DOHH2 (cell line): ENCODE measurements around the gene PARG.

ENCODE experiments used
- H3F3A ChIP-seq: fragments of 200-600 bp; sonication (generic), shearing (Covaris generic); 2 replicates; pipeline ENCODE4 v1.6.0; 2016; ENCODE audit warnings: antibody characterized with exemption, mild to moderate bottlenecking; ENCODE audit not compliant: control insufficient read depth, insufficient read depth
- H3K27ac ChIP-seq: fragments of 200-600 bp; sonication (generic); 2 replicates; pipeline ENCODE4 v1.5.1; 2014; ENCODE audit warnings: low read depth, mild to moderate bottlenecking, low read length, moderate library complexity
- H3K27me3 ChIP-seq: fragments of 200-600 bp; sonication (generic); 2 replicates; pipeline ENCODE4 v1.6.1; 2014; ENCODE audit warnings: mild to moderate bottlenecking, low read length, mixed read lengths; ENCODE audit not compliant: control insufficient read depth
- H3K36me3 ChIP-seq: fragments of 200-600 bp; sonication (generic); 2 replicates; pipeline ENCODE4 v1.6.1; 2014; ENCODE audit warnings: mild to moderate bottlenecking, low read length, moderate library complexity, mixed read lengths; ENCODE audit not compliant: control insufficient read depth
- H3K4me1 ChIP-seq: fragments of 200-600 bp; sonication (generic); 2 replicates; pipeline ENCODE4 v1.6.1; 2014; ENCODE audit warnings: mild to moderate bottlenecking, low read length, mixed read lengths; ENCODE audit not compliant: control insufficient read depth
- H3K4me2 ChIP-seq: fragments of 200-600 bp; sonication (generic); 2 replicates; pipeline ENCODE4 v1.6.0; 2014; ENCODE audit warnings: mild to moderate bottlenecking, low read length, moderate library complexity
- H3K4me3 ChIP-seq: fragments of 200-600 bp; sonication (generic); 2 replicates; pipeline ENCODE4 v1.5.1; 2014; ENCODE audit warnings: mild to moderate bottlenecking, low read length, mixed read lengths
- H3K79me2 ChIP-seq: fragments of 200-600 bp; sonication (generic); 2 replicates; pipeline ENCODE4 v1.6.1; 2014; ENCODE audit warnings: mild to moderate bottlenecking, low read length, mixed read lengths; ENCODE audit not compliant: control insufficient read depth
- H3K9me2 ChIP-seq: fragments of 200-600 bp; sonication (generic); replicated peaks from 2 replicates; pipeline ENCODE4 v1.6.1; 2014; ENCODE audit warnings: mild to moderate bottlenecking, low read length, mixed read lengths; ENCODE audit not compliant: control insufficient read depth
- H3K9me3 ChIP-seq: fragments of 200-600 bp; sonication (generic); 2 replicates; pipeline ENCODE4 v1.6.1; 2014; ENCODE audit warnings: antibody characterized with exemption, low read length, mixed read lengths; ENCODE audit not compliant: control insufficient read depth, insufficient read depth
- H4K20me1 ChIP-seq: fragments of 200-600 bp; sonication (generic); 2 replicates; pipeline ENCODE4 v1.6.0; 2014; ENCODE audit warnings: low read depth, mild to moderate bottlenecking, antibody characterized with exemption, low read length, moderate library complexity; ENCODE audit not compliant: control insufficient read depth, insufficient read depth
- CTCF ChIP-seq: fragments of 200-600 bp; sonication (generic); IDR thresholded peaks from one replicate; pipeline ENCODE4 v1.5.1; 2014; ENCODE audit warnings: antibody characterized with exemption, mild to moderate bottlenecking, low read depth, low read length; ENCODE audit not compliant: poor library complexity, severe bottlenecking
- EZH2phosphoT487 ChIP-seq: fragments of 200-600 bp; sonication (generic); IDR thresholded peaks from 2 replicates; pipeline ENCODE4 v1.6.1; 2017; ENCODE audit warnings: borderline replicate concordance, mild to moderate bottlenecking, antibody characterized with exemption, low read length, moderate library complexity, mixed read lengths

The PARG gene

GRCh38 chr10:49841615-49842332 lies 100.1 kb downstream of the PARG start:
- TF ChIP-seq EZH2phosphoT487 = no peak
- TF ChIP-seq CTCF = no peak
- no peaks in the 10 kb centered on the region for H3K4me1 ChIP-seq
- H3K4me3 ChIP-seq = no peak overlapping the region
- no peak overlapping the region for H3K4me2 ChIP-seq
- no peaks in the 10 kb centered on the region for H4K20me1 ChIP-seq
- no peaks in the 10 kb centered on the region for H3K9me2 ChIP-seq
- H3K27ac ChIP-seq = no peak overlapping the region
- no peaks in the 10 kb centered on the region for H3F3A ChIP-seq
- no peaks in the 10 kb centered on the region for H3K79me2 ChIP-seq
- no peaks in the 10 kb centered on the region for H3K27me3 ChIP-seq
- H3K9me3 ChIP-seq = no peaks in the 10 kb centered on the region
- peaks cover 30% of the 10 kb centered on the region for H3K36me3 ChIP-seq

DNA sequence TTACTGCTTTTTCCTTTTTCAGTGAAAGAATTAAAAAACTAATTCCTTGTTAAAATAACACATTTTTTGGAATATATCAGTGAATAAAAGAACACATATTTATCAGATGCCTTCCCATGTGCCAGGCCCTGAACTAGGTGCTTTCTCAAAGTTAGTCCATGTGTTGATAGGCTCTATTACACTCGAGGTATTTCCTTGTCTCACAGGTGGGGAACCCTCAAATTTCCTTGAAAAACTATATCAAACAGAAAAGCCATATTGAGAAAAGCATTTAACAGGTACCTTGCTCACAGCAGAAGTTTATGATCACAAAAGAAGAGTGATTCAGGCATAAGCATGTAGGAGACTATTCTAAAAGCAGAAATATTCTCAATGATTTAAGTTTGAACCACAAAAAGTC lies 104.1 kb downstream of the PARG start:
- peaks cover 29% of the 10 kb centered on the region for H3K36me3 ChIP-seq
- no peak overlapping the region for H3K27ac ChIP-seq
- H3K4me2 ChIP-seq = no peak overlapping the region
- H3K27me3 ChIP-seq = no peaks in the 10 kb centered on the region
- no peaks in the 10 kb centered on the region for H3F3A ChIP-seq
- no peak overlapping the region for H3K4me3 ChIP-seq
- H3K79me2 ChIP-seq = no peaks in the 10 kb centered on the region
- H3K9me2 ChIP-seq = no peaks in the 10 kb centered on the region
- H4K20me1 ChIP-seq = no peaks in the 10 kb centered on the region
- no peaks in the 10 kb centered on the region for H3K9me3 ChIP-seq
- no peaks in the 10 kb centered on the region for H3K4me1 ChIP-seq
- no peak for TF ChIP-seq CTCF
- no peak for TF ChIP-seq EZH2phosphoT487

GRCh38 chr10:49837051-49837478 lies 104.8 kb downstream of the PARG start:
- no peaks in the 10 kb centered on the region for H3F3A ChIP-seq
- no peaks in the 10 kb centered on the region for H3K9me3 ChIP-seq
- no peaks in the 10 kb centered on the region for H3K4me1 ChIP-seq
- no peak overlapping the region for H3K27ac ChIP-seq
- no peaks in the 10 kb centered on the region for H4K20me1 ChIP-seq
- no peak overlapping the region for H3K4me2 ChIP-seq
- no peaks in the 10 kb centered on the region for H3K9me2 ChIP-seq
- no peak overlapping the region for H3K4me3 ChIP-seq
- peaks cover 34% of the 10 kb centered on the region for H3K36me3 ChIP-seq
- no peaks in the 10 kb centered on the region for H3K27me3 ChIP-seq
- no peaks in the 10 kb centered on the region for H3K79me2 ChIP-seq
- TF ChIP-seq EZH2phosphoT487 (no peak), CTCF (no peak)
